Kidney capillary endothelial cell (primary cell): Measurements from ENCODE around the gene KCNMA1.
"Not testable (repeated sequence)": the region's sequence is repeated elsewhere in the genome, so short reads cannot be mapped to it uniquely, and the experiment has no call there.

ENCODE experiments used
- DNase-seq: peaks from one replicate; pipeline ENCODE4 v3.0.0-alpha.2; 2018; ENCODE audit warnings: low spot score

The KCNMA1 gene

DNA sequence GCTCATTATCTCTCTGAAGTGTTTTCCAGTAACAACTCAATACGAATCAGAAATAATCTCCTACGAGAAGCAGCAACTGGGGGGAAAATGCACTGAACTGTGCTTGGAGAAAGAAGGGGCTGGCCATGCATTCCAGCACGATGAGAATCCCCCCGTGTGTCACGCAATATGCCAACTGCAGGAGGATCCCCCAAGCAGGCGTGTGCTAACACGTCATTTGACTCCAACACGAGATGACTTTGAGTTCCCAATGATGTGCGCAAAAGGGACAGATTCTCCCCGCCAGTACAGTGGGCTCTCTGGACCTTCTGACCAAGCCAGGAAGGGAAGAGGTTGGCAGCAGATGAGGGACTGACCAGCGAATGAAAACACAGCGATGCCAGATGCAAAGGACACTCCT, 105.5 kb downstream of the KCNMA1 start:
- no peak for DNase-seq

DNA sequence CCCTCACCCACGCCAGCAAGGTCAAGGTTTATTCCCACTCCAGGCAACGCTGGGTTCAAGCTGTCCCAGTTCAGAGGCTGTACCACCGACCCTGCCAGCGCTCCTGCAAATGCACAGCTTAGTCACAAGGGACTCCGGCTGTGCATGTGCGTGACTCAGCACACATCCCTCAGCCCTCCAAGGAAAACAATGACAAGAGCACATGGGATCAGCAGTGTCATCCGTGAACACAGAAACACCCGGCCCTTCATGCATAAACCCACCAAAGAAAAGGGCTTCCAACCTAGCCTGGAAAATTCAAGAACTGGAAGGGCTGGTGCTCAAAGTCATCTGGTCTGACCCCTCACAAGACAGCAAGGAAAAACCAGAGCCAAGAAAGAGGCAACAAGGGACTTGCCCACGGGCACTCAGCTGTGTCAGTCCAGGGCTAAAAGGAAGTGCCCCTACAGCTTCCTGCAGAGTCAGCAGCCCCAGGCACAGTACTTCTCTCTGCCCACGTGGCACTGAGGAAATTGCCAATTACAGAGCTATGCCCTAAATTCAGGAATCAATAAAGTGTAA, 106.1 kb downstream of the KCNMA1 start:
- peak; percentile 68 for DNase-seq

DNA sequence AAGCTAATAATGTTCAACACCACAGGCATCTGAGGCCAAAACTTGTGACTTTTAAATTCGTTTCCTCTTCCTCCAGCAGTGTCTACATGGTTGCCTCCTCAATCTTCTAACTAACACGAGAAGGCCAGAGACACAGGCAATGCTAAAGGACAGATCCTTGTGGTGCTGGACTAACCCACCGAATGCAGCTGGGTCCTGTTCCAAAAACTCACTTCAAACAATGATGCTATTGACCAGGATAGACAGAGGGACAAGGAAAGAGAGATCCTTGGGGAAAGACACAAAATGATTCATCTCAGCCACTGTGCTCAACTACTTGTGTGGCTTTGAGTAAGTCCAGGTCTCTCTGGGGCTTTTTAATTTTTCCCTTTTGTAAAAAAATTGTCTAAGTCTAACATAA, 107.6 kb downstream of the KCNMA1 start:
- no peak for DNase-seq

DNA sequence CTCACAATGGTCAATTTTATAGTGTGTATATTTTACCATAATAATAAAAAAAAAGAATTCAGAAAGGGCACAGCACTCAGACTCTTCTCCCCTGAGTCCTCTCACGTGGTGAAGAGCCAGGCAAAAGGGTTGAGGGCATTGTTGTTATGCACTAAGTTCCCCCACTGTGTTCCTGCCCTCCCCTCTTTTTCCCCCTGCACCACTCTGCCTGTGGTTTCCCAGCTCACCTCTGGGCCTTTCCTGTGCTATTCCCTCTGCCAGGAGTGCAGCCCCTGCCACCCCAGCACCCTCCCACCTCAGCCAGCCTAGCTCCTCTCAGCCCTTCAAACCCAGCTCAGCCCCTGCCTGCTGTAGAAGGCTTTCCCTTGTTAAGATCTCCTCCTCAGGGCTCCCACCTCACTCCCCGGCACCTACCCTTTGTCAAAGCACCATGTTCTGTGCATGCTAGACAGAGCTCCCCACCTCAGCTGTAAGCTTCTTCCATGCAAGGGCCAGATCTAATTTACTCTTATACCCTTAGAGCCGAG, 108.5 kb downstream of the KCNMA1 start:
- no peak for DNase-seq

DNA sequence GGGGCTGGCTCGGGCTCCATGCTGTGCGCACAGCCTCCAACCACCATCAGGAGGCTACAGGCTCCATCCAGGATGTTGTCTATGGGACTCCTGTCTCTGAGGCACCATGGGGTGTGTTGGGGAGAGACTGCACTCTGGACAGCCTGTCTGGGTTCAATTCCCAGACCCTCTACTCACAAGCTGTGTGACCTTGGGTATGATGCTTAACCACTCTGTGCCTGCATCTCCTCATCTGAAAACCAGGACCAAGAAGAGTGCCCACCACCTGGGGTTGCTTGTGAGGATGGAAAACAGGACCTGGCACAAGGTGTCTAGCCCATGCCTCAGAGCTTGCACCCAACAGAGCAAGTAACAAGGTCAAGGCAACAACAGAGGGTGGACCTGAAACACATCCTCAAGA, 109.8 kb downstream of the KCNMA1 start:
- no peak for DNase-seq

DNA sequence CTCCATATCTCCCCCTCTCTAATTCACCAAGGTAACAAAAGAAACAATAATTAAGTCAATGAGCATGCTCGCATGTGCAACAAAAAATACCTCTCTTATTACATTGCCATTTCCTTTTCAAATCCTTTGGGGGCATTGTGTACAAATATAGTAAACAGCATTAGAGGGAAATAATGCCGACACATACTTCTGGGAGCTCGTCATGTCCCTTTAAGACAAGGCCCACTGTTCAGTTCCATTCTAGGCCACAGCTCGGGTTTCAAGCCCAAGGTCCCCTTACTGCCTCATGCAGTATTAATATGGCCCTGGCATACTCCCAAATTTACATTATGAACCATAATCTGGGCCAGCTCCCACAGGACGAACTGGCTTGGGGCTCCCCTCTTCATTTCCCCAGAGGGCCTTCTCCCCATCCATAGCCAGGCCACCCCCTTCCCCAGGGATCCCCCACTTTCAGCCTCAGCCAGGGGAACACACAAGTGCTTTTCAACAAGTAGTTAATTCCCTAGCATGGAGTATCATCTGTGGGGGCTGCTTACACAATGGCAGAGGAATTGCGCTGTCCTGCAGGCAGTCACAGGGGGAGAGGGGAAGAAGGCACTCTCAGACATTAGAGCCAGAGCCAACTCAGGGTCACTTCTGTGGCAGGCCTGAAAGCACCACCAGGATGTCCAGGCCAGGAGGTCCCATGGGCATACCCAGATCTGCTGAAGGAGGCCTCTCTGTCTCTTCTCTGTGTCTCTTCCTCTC, 110.6 kb downstream of the KCNMA1 start:
- DNase-seq, result no peak

DNA sequence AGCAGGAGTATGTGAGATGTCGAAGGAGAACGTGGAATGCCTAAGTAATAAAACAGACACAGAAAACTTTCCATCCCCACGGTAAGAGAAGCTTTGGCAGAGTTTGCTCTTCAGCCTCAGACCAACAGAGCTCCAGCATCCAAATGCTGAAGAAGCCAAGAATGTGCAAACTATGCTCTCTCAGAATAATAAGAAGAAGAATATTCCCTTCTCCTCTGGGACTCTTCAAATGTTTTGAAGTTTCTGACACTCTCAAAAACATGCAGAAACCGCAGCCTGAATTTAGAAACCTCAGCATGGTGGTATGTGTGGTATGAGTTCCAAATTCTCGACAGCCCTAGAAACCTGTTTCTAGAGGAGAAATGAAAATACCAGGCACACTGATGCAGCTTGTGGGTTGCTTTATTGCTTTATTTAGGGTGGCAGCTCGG, 113.3 kb downstream of the KCNMA1 start:
- DNase-seq, result no peak

DNA sequence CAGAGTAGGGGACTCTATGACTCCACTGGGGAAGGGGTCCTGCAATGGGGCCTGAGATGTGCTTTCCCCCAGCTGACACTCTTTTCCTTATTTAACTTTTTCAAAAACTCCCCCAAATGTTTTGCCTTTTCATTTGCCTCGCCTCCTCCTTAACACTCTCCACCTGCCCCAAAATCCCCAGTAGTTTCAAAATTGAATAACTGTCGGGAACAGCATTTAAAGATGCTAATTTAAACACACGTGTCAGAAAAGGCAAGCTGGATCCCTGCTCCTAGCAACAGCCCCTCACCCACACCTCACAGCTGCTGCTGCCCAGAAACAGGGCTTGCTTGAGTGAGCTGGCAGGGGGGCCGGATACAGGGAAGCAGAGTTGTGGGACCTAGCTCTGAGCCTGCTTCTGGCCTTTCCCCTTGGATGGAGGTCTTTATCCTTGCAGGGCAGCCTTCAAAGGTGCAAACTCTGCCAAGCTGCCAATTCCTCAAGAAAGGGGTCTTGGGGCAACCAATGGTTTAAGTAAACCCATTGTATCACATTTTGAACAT, 115.3 kb downstream of the KCNMA1 start:
- DNase-seq, result no peak

DNA sequence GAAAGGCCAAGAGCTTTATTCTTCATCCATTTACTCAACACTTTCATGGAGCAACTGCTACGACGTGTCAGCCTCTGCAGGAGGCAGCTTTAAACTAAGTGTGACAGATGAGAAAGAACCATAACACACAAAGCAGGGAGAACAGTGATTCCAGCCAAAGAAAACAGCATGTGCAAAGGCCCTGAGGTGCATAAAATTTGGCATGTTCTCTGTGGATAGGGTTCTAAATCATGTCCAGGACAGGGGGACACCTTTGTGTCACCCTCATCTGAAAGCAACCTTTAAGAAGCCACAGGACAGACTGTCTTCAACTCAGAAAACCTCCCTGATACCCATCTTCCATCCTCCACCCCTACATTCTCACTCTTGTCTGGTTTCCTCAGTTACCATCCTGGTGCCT, 116.6 kb downstream of the KCNMA1 start:
- no peak for DNase-seq

DNA sequence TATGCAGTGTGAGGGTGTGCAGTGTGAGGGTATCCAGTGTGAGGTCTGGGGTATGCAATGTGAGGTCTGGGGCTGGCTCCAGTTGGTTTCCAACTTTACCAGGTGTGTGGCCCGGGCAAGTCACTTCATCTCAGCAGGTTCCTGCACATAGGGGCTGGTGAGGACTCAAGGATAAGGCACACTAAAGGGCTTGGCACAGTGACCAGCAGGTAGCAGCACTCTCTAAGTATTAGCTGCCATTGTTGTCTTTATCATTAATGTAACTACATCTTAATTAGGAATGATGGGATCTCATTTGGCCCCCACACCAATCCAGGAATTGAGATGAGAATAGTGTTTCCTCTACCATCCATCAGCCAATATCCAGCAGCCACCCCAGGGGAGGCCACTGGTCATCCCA, 117.3 kb downstream of the KCNMA1 start:
- no peak for DNase-seq

DNA sequence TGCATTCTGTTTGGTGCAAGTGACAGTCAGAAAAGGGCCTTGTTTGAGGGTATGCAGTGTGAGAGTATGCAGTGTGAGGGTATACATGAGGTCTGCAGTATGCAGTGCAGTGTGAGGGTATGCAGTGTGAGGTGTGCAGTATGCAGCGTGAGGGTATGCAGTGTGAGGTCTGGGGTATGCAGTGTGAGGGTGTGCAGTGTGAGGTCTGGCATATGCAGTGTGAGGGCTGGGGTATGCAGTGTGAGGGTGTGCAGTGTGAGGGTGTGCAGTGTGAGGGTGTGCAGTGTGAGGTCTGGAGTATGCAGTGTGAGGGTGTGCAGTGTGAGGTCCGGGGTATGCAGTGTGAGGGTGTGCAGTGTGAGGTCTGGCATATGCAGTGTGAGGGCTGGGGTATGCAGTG, 117.8 kb downstream of the KCNMA1 start:
- DNase-seq, result not testable (repeated sequence)

DNA sequence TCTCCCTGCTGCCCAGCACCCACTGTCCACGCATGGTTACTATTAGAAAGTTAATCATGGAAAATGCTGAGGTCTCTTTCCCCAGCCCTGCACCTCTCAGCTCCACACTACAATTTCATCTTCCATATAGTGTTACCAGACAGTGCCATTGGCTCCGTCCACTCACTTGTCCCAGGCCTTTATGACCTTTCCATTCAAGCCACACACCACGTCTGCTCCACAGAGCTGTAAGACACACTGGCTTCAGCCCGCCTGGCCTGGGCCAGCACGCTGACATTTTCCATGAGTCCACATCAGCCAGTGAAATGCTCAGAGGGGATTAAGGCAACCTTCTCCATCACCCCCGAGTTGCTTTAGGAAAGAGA, 118.7 kb downstream of the KCNMA1 start:
- no peak for DNase-seq

DNA sequence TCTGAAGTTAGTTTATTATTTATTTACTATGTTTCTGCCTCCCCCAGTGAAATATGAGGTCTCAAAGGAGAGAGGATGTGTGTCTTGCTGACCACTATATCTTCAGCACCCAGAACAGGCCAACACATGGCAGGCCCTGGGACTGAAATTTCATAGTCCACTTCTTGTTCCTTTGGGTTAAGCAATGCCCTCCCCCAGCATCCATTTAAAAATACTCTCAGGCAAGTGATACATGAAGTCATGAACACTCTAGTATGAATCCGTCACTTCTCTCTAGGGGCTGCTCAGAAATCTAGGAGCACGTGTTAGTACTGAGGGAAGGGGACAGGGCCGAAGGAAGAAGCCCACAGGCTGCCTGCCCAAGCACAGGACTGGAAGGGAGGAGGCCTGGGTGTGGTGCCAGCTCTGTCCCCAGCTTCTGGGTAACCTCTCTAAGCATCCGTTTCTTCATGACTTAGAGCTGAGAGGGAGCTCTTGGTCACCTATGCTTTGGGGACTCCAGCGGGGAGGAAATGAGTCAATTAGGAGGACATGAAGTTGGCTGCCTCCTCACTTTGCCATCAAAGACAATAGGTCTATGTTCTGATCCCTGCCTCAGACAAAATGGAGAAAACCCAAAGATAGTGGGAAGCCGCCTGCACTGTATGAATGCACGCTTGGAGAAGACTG, 119.2 kb downstream of the KCNMA1 start:
- no peak for DNase-seq

DNA sequence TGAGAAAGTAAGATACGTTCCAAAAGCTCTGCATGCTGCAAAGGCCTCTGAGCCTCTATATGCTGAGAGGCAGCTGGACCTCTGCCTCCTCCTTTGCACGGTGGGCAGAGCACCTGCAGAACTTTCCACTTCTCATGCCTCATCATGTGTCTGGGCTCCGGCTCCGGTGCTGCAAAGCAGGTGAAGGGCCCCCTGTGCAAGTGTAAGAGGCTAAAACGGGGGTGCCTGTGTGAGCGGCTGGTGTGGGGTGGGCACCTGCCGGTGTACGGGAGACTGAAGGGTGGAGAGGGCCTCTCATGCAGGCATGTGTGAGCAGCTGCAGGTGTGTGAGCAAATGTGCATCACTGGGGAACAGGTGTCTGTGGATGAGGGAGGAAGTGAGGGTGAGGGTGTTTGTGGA, 121.0 kb downstream of the KCNMA1 start:
- no peak for DNase-seq

DNA sequence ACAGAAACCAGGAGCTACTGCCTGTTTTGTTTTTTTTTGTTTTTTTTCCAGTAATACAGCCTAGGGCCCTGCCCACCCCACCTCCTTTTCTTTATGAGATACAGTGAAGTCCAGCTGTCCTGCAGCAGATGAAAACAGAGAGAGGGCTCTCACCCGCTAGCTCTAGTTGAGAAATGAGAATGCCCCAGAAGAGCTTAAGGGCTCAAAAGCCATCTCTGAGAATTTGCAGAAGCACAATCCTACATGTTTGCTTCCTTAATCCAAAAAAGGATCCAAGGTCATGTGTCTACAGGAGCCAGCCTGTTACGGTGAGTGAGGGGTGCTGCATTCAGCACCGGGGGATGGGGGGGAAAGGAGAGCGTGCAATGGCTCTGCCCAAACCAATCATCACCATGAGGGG, 122.7 kb downstream of the KCNMA1 start:
- DNase-seq, result no peak

DNA sequence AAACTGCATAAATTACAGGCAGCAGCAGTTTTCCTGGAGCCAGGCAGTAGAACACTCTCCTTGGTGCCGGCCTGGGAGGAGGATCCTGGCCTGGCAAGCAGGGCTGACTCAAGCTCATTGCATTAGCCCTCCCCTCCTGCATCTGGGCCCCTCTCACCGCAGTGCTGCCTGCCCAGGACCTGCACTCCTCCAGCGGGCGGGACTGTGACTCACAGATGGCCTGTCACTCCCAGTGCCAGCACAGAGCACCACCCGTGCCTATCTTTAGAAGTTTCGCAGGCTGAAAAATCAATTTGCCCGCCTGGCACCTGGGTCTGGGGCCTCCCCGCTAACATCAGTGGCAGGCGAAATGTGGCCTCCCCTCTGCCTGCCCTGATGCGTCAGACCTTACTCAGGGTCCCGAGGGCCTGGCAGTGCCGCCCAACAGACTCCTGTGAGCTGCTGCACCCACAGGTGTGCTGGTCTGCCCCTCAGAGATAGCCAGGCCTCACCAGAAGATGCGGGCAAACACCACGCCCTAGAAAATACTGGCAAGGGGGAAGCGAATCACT, 123.8 kb downstream of the KCNMA1 start:
- DNase-seq, result no peak

DNA sequence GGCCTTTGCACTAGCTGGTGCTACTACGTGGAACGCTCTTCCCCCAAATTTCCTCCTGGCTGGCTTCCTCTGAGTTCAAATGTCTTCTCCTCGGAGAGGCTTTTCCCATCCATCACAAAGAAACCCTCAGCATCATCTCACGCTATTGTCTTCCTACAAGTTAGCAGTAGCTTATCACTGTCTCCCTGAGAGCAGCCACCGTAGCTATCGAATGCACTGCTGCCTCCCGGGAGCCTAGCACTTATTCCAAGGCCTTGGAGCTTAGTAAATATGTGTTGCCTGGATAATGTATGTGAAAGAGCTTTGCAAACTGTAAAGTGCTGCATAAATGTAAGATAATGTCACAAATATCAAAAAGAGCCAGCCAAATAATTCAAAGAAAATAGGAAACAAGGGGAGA, 124.4 kb downstream of the KCNMA1 start:
- no peak for DNase-seq

DNA sequence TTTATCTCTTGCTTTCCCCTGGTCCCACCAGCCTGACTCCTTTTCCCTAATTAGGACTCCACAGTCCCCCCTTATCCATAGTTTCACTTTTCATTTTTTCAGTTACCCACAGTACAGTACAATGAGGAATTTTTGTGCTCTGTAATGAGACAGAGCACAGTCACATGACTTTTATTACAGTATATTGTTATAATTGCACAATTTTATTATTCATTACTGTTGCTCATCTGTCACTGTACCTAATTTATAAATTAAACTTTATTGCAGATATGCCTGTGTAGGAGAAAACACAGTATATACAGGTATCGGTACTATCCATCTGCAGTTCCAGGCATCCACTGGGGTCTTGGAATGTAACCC, 125.4 kb downstream of the KCNMA1 start:
- DNase-seq, result no peak

DNA sequence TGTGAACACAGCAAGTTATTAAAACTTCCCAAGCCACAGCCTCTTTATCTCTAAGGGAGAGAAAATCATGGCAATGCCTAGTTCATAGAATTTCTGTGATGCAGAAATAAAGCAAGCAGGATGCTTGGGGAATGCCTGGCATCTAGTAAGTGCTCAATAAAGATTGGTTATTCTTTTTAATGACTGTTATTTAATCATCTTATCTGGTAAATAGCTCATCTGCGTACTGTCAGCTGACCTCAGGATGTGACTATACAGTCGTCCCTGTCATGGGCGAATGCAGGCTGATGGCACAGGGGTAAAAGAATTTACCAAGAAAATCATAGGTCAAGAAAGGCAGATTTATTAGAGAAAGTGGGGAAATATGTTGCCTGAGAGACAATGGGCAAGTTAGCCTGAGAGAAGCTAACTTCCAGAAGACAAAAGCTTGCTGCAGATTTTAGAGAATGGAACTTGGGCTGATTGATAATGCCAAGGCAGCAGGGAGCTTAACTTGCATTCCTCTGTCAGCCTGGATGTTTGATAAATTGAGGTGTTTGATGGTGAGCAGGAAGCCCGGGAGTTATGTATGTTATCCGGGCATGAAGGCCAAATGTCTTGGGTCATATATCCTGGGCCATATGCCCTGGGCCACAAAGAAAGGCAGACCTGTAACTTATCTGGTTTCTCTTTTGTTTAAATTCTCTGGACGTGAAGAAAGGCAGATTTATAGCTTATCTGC, 126.0 kb downstream of the KCNMA1 start:
- DNase-seq, result no peak

DNA sequence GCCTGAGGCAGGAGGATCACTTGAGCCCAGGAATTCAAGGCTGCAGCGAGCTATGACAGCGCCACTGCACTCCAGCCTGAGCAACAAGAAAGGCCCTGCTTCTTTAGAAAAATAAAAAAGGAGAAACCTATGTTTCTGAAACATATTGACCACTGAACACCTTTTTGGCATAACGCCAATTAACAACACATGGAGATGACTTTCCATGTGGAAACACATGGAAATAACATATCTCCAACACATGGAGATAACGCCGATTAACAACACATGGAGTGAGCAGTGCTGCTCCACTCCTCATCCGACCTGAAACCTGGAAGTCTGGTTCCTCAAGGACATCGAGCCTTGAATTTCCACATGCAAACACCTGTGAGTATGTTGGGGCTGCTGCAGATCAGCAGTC, 126.9 kb downstream of the KCNMA1 start:
- DNase-seq, result no peak

DNA sequence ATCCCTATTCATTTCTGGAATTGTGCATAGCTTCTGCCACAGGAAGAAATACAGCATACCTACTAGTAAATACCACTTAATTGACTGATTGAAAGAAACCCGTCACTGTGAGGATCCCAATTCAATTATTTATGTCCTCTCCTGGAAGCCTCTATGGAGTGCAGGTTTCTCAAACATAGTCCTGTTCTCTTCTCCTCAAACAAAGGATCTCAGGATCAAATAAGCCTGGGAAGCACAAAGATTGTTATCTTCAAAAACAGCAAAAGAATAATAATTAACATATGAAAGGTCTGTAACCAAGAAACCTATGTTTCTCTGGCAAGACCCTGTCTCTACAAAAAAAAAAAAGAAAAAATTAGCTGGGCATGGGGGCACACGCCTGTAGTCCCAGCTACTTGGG, 127.3 kb downstream of the KCNMA1 start:
- no peak for DNase-seq

DNA sequence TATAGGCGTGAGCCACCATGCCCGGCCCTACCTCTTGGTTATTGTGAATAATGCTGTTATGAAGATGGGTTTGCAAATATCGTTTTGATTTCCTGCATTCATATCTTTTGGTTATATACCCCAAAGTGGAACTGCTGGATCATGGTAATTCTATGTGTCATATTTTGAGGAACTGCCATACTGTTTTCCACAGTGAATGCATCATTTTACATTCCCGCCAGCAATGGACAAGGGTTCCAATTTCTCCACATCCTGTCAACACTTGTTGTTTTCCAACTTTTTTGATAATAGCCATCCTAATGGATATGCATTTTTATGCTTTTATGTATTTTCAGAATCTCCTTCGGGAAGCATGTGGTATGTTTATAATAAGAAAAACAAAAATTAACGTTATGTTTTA, 128.2 kb downstream of the KCNMA1 start:
- no peak for DNase-seq
